Measurements from ENCODE around the gene OR6N1.

DNA sequence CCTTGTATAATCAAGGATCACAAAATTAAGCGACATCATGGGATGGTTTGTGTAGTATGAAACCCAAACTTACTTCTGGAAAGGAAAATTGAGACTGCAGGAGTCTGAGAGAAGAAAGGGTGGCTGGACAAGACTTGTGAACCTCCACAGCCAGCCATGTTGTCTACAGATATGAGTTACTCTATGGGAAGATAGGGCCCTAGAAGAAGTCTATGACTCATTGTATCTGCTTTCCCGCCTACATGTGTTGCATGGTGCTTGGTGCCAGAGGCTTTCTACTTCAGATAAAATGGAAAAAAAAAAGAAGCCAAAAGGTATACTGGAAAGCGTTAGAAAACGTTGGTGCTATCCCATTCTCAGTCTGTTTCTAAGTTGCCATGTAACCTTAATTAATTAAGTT is 27.7 kb upstream of the OR6N1 start:
- TF ChIP-seq, protein P1, sequence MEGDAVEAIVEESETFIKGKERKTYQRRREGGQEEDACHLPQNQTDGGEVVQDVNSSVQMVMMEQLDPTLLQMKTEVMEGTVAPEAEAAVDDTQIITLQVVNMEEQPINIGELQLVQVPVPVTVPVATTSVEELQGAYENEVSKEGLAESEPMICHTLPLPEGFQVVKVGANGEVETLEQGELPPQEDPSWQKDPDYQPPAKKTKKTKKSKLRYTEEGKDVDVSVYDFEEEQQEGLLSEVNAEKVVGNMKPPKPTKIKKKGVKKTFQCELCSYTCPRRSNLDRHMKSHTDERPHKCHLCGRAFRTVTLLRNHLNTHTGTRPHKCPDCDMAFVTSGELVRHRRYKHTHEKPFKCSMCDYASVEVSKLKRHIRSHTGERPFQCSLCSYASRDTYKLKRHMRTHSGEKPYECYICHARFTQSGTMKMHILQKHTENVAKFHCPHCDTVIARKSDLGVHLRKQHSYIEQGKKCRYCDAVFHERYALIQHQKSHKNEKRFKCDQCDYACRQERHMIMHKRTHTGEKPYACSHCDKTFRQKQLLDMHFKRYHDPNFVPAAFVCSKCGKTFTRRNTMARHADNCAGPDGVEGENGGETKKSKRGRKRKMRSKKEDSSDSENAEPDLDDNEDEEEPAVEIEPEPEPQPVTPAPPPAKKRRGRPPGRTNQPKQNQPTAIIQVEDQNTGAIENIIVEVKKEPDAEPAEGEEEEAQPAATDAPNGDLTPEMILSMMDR (IDR thresholded peaks at IDR 0.05) = no peak
- TF ChIP-seq ZFX (IDR thresholded peaks at IDR 0.05; ENCODE audit: borderline replicate concordance) = no peak

Measured in 22Rv1 (cell line).